OCI-LY1 (cell line): ENCODE results near the gene PRAC1.

Experiments used
- H2AFZ ChIP-seq: fragments of 200-600 bp; sonication (generic), shearing (Covaris generic); 2 replicates; pipeline ENCODE4 v1.6.0; 2014; ENCODE audit warnings: antibody characterized with exemption, mild to moderate bottlenecking, low read length
- H3F3A ChIP-seq: fragments of 200-600 bp; sonication (generic), shearing (Covaris generic); 2 replicates; pipeline ENCODE4 v1.6.0; 2014; ENCODE audit warnings: mild to moderate bottlenecking, antibody characterized with exemption, low read length, moderate library complexity; ENCODE audit not compliant: insufficient read depth
- H3K27ac ChIP-seq: fragments of 200-600 bp; sonication (generic); 2 replicates; pipeline ENCODE4 v1.5.1; 2014; ENCODE audit warnings: low read length, mixed run types, mild to moderate bottlenecking, low read depth; ENCODE audit not compliant: poor library complexity, severe bottlenecking
- H3K27me3 ChIP-seq: fragments of 200-600 bp; sonication (generic); 2 replicates; pipeline ENCODE4 v1.6.0; 2014; ENCODE audit warnings: antibody characterized with exemption, mild to moderate bottlenecking, low read length, moderate library complexity; ENCODE audit not compliant: insufficient read depth
- H3K36me3 ChIP-seq: fragments of 200-600 bp; sonication (generic); 2 replicates; pipeline ENCODE4 v1.6.1; 2014; ENCODE audit warnings: mild to moderate bottlenecking, antibody characterized with exemption, low read length, moderate library complexity, mixed read lengths; ENCODE audit not compliant: insufficient read depth
- H3K4me1 ChIP-seq: fragments of 200-600 bp; sonication (generic); 2 replicates; pipeline ENCODE4 v1.5.1; 2014; ENCODE audit warnings: mild to moderate bottlenecking, low read length, moderate library complexity; ENCODE audit not compliant: insufficient read depth, severe bottlenecking
- H3K4me2 ChIP-seq: fragments of 200-600 bp; sonication (generic), shearing (Covaris generic); 2 replicates; pipeline ENCODE4 v1.6.1; 2014; ENCODE audit warnings: low read length
- H3K4me3 ChIP-seq: fragments of 200-600 bp; sonication (generic); 2 replicates; pipeline ENCODE4 v1.5.1; 2014; ENCODE audit warnings: low read length, low read depth, mild to moderate bottlenecking, mixed read lengths; ENCODE audit not compliant: poor library complexity, severe bottlenecking
- H3K79me2 ChIP-seq: fragments of 200-600 bp; shearing (Covaris generic); 2 replicates; pipeline ENCODE4 v1.6.1; 2016; ENCODE audit warnings: mixed run types, low read length, mixed read lengths; ENCODE audit not compliant: insufficient read depth
- H3K9ac ChIP-seq: fragments of 200-600 bp; sonication (generic), shearing (Covaris generic); 2 replicates; pipeline ENCODE4 v1.6.1; 2014; ENCODE audit warnings: mild to moderate bottlenecking, low read length, mixed read lengths
- H3K9me2 ChIP-seq: fragments of 200-600 bp; sonication (generic), shearing (Covaris generic); 2 replicates; pipeline ENCODE4 v1.6.1; 2014; ENCODE audit warnings: low read depth, mild to moderate bottlenecking, low read length, mixed read lengths
- H3K9me3 ChIP-seq: fragments of 200-600 bp; shearing (Covaris generic); 2 replicates; pipeline ENCODE4 v1.6.1; 2014; ENCODE audit warnings: low read length, mixed read lengths
- H4K20me1 ChIP-seq: fragments of 200-600 bp; sonication (generic), shearing (Covaris generic); 2 replicates; pipeline ENCODE4 v1.6.0; 2016; ENCODE audit warnings: mild to moderate bottlenecking, low read length; ENCODE audit not compliant: insufficient read depth
- EZH2 ChIP-seq: fragments of 200-600 bp; sonication (generic), shearing (Covaris generic); IDR thresholded peaks from 2 replicates; pipeline ENCODE4 v1.8.0; 2017; ENCODE audit warnings: borderline replicate concordance, mixed run types, mild to moderate bottlenecking, antibody characterized with exemption, low read length, moderate library complexity, mixed read lengths
- TF ChIP-seq, protein P1 (sequence below): fragments of 200-600 bp; sonication (generic), shearing (Covaris generic); IDR thresholded peaks from 2 replicates; pipeline ENCODE4 v1.5.1; 2017; ENCODE audit warnings: mild to moderate bottlenecking, antibody characterized with exemption, low read length, moderate library complexity, mixed read lengths

PRAC1 gene

GRCh38 chr17:48722201-48722907 is at the start of gene PRAC1:
Gene PRAC1, minus strand, starts transcription at chr17:48722518. Its CDS starts 126 bp downstream, at chr17:48722392.
- H3K4me1 ChIP-seq: no peaks in the 10 kb centered on the region
- no peak for TF ChIP-seq EZH2
- TF ChIP-seq, protein P1, sequence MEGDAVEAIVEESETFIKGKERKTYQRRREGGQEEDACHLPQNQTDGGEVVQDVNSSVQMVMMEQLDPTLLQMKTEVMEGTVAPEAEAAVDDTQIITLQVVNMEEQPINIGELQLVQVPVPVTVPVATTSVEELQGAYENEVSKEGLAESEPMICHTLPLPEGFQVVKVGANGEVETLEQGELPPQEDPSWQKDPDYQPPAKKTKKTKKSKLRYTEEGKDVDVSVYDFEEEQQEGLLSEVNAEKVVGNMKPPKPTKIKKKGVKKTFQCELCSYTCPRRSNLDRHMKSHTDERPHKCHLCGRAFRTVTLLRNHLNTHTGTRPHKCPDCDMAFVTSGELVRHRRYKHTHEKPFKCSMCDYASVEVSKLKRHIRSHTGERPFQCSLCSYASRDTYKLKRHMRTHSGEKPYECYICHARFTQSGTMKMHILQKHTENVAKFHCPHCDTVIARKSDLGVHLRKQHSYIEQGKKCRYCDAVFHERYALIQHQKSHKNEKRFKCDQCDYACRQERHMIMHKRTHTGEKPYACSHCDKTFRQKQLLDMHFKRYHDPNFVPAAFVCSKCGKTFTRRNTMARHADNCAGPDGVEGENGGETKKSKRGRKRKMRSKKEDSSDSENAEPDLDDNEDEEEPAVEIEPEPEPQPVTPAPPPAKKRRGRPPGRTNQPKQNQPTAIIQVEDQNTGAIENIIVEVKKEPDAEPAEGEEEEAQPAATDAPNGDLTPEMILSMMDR: no peak
- no peaks in the 10 kb centered on the region for H3K9me3 ChIP-seq
- H3K27ac ChIP-seq: no peak within 1 kb of the TSS
- H3F3A ChIP-seq: no peaks in the 10 kb centered on the region
- H3K27me3 ChIP-seq: no peaks in the 10 kb centered on the region
- no peak within 1 kb of the TSS for H3K4me3 ChIP-seq
- no peaks in the 10 kb centered on the region for H3K79me2 ChIP-seq
- H3K9ac ChIP-seq: no peak within 1 kb of the TSS
- H4K20me1 ChIP-seq: no peaks in the 10 kb centered on the region
- no peaks in the 10 kb centered on the region for H3K9me2 ChIP-seq
- H3K4me2 ChIP-seq: no peak within 1 kb of the TSS
- no peak within 1 kb of the TSS for H2AFZ ChIP-seq
- H3K36me3 ChIP-seq: no peaks in the 10 kb centered on the region

- H3K27ac ChIP-seq: no peak overlapping the region
- H3K79me2 ChIP-seq: no peaks in the 10 kb centered on the region
- no peaks in the 10 kb centered on the region for H3K27me3 ChIP-seq
- no peaks in the 10 kb centered on the region for H3K36me3 ChIP-seq
- no peaks in the 10 kb centered on the region for H3K9me3 ChIP-seq
- no peak overlapping the region for H3K9ac ChIP-seq
- H3K9me2 ChIP-seq: no peaks in the 10 kb centered on the region
- TF ChIP-seq EZH2: no peak
- TF ChIP-seq, protein P1: no peak
- H3F3A ChIP-seq: no peaks in the 10 kb centered on the region
- H2AFZ ChIP-seq: no peak overlapping the region
- H3K4me2 ChIP-seq: no peak overlapping the region
- no peaks in the 10 kb centered on the region for H3K4me1 ChIP-seq
- H4K20me1 ChIP-seq: no peaks in the 10 kb centered on the region
- no peak overlapping the region for H3K4me3 ChIP-seq
Measured at GRCh38 chr17:48770954-48771353, 48.6 kb upstream of the PRAC1 start.

GRCh38 chr17:48769009-48769675 is 46.8 kb upstream of the PRAC1 start:
- Histone ChIP-seq H3K27ac (no peak overlapping the region), H3K27me3 (no peaks in the 10 kb centered on the region), H3K4me2 (no peak overlapping the region), H3K9me3 (no peaks in the 10 kb centered on the region), H3K9me2 (no peaks in the 10 kb centered on the region), H3F3A (no peaks in the 10 kb centered on the region), H3K4me1 (no peaks in the 10 kb centered on the region), H3K79me2 (no peaks in the 10 kb centered on the region), H3K4me3 (no peak overlapping the region), H2AFZ (no peak overlapping the region), H4K20me1 (no peaks in the 10 kb centered on the region), H3K36me3 (no peaks in the 10 kb centered on the region), H3K9ac (no peak overlapping the region)
- TF ChIP-seq, protein P1: no peak
- TF ChIP-seq EZH2: no peak
